Esophagus muscularis mucosa (tissue), 3 donors: Measurements from ENCODE around the gene LEP.

Experiments used
- CTCF ChIP-seq, 3 experiments: fragments of 200-600 bp in 2 of 3; fragments of 450-650 bp in 1 of 3; sonication (generic) in 2 of 3; IDR thresholded peaks; one replicate each; pipeline ENCODE4 v1.5.1; 2017 to 2019; ENCODE audit warnings: antibody characterized with exemption in 3 of 3, mild to moderate bottlenecking in 2 of 3, moderate library complexity in 1 of 3
- POLR2A ChIP-seq: fragments of 450-650 bp; IDR thresholded peaks from one replicate; pipeline ENCODE4 v1.6.1; 2017; ENCODE audit warnings: antibody characterized with exemption, moderate library complexity, mild to moderate bottlenecking, low read depth

GRCh38 chr7:128227271-128227670, 13.8 kb upstream of the LEP start:
- TF ChIP-seq CTCF (IDR thresholded peaks at IDR 0.05) (no peak), POLR2A (no peak)
